ENCODE measurements around the gene HCN3. TPM values are rescaled to one million over a fixed set of nuclear protein-coding genes. Genes with fewer than 3 reads are reported as not detected.

HCN3 gene
- total RNA-seq, 3 donors from 2014 or later: 10.3 to 15.6 (median 10.8) TPM

- TF ChIP-seq, protein P1, sequence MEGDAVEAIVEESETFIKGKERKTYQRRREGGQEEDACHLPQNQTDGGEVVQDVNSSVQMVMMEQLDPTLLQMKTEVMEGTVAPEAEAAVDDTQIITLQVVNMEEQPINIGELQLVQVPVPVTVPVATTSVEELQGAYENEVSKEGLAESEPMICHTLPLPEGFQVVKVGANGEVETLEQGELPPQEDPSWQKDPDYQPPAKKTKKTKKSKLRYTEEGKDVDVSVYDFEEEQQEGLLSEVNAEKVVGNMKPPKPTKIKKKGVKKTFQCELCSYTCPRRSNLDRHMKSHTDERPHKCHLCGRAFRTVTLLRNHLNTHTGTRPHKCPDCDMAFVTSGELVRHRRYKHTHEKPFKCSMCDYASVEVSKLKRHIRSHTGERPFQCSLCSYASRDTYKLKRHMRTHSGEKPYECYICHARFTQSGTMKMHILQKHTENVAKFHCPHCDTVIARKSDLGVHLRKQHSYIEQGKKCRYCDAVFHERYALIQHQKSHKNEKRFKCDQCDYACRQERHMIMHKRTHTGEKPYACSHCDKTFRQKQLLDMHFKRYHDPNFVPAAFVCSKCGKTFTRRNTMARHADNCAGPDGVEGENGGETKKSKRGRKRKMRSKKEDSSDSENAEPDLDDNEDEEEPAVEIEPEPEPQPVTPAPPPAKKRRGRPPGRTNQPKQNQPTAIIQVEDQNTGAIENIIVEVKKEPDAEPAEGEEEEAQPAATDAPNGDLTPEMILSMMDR (IDR thresholded peaks at IDR 0.05): no peak
- no peaks in the 10 kb centered on the region for H3K9me3 ChIP-seq
- intact Hi-C loops (cut with DNase I, micrococcal nuclease): no loop called here
- peaks cover 3% of the 10 kb centered on the region for H3K36me3 ChIP-seq (ENCODE audit: low read depth)
- DNase-seq: no peak
- peaks cover 13% of the 10 kb centered on the region for H3K4me1 ChIP-seq (ENCODE audit: low read depth)
- no peak overlapping the region for H3K4me3 ChIP-seq
- no peak for ATAC-seq
These were observed 30.0 kb downstream of the HCN3 start for GRCh38 chr1:155307247-155307740.

- ATAC-seq (peak; percentile 97), DNase-seq (peak; percentile 98 to 100 (median 98))
- Histone ChIP-seq H3K36me3 (ENCODE audit: low read depth) (peaks cover 3% of the 10 kb centered on the region), H3K4me1 (ENCODE audit: low read depth) (peaks cover 13% of the 10 kb centered on the region), H3K4me3 (peak within 1 kb of the TSS; percentile 68), H3K9me3 (no peaks in the 10 kb centered on the region)
- TF ChIP-seq, protein P1 (IDR thresholded peaks at IDR 0.05): peak; percentile 17
- intact Hi-C loops (cut with DNase I, micrococcal nuclease): no loop called here
These were observed 31.5 kb downstream of the HCN3 start, which contains the start of gene FDPS for GRCh38 chr1:155308493-155309422. Gene FDPS, plus strand, starts transcription at chr1:155308866. Its CDS starts 924 bp downstream, at chr1:155309790.

DNA sequence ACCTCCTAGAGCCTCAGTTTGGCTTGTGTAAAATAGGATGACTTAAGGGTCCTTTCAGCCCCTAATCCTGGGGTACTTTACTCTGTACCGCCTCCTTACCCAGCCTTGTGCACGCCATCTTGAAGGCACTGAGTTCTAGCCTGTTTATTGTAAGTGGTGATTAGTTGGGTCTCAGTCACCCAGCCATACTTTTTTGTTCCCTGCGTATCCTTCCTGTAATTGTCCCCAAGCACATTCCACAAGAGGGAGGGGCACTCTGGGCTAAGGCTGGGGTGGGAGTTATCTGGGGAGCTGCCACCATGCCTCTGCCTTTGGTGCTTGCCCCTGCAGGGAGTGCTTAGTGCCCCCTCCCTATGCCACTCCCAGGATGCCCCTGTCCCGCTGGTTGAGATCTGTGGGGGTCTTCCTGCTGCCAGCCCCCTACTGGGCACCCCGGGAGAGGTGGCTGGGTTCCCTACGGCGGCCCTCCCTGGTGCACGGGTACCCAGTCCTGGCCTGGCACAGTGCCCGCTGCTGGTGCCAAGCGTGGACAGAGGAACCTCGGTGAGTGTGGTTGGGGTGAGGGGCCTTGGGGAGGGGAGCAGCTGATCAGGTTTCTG is 32.3 kb downstream of the HCN3 start:
- peaks cover 3% of the 10 kb centered on the region for H3K36me3 ChIP-seq (ENCODE audit: low read depth)
- H3K4me1 ChIP-seq (ENCODE audit: low read depth): peaks cover 13% of the 10 kb centered on the region
- ATAC-seq (peak; percentile 14), DNase-seq (peak; percentile 51 to 71 (median 71))
- peak overlapping the region; percentile 68 for H3K4me3 ChIP-seq
- TF ChIP-seq, protein P1 (IDR thresholded peaks at IDR 0.05): no peak
- intact Hi-C loops (cut with DNase I, micrococcal nuclease): no loop called here
- H3K9me3 ChIP-seq: no peaks in the 10 kb centered on the region

GRCh38 chr1:155313261-155313660 is 36.0 kb downstream of the HCN3 start:
- Histone ChIP-seq H3K36me3 (ENCODE audit: low read depth) (peaks cover 3% of the 10 kb centered on the region), H3K9me3 (no peaks in the 10 kb centered on the region), H3K4me1 (ENCODE audit: low read depth) (peaks cover 19% of the 10 kb centered on the region), H3K4me3 (no peak overlapping the region)
- TF ChIP-seq, protein P1 (IDR thresholded peaks at IDR 0.05): no peak
- intact Hi-C loops (cut with DNase I, micrococcal nuclease): no loop called here
- no peak for DNase-seq
- ATAC-seq: no peak

DNA sequence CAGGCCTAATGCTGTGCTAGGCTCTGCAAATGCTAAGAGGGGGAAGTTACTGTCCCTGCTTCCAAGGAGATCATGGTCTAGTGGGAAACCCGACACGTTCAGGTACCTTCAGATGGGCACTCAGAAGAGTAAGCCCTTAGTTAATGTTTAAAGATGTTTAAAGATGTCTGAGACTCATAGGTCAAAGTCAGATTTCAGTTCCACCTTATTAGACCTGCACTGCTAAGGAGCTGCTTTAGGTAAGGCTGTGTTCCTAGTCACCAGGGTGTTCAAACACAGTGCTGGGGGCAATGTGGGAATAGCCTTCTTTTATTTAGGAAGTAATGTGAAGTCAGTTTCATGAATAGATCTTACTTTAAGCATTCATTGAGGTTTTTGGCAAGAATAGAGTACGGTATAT is 39.7 kb downstream of the HCN3 start:
- Histone ChIP-seq H3K9me3 (no peaks in the 10 kb centered on the region), H3K4me3 (no peak overlapping the region), H3K4me1 (ENCODE audit: low read depth) (peaks cover 21% of the 10 kb centered on the region), H3K36me3 (ENCODE audit: low read depth) (no peaks in the 10 kb centered on the region)
- peak; percentile 51 for ATAC-seq
- DNase-seq: no peak
- TF ChIP-seq, protein P1 (IDR thresholded peaks at IDR 0.05): no peak
- intact Hi-C loops (cut with DNase I, micrococcal nuclease): no loop called here
